HG02759 (cell line): ENCODE data around the gene TENM4.

Experiments used
- ATAC-seq: cut with Tn5 transposase; IDR thresholded peaks from one replicate; pipeline ENCODE4 v1.9.1; 2021; ENCODE audit warnings: mild to moderate bottlenecking, moderate library complexity; ENCODE audit not compliant: unreplicated experiment

TENM4 gene

GRCh38 chr11:79352349-79352703 is 88.5 kb downstream of the TENM4 start:
- no peak for ATAC-seq

- no peak for ATAC-seq
Observed at GRCh38 chr11:79348976-79349682, 91.7 kb downstream of the TENM4 start.

- no peak for ATAC-seq
Observed at GRCh38 chr11:79346021-79346420, 94.8 kb downstream of the TENM4 start.

- no peak for ATAC-seq
Observed at GRCh38 chr11:79344753-79345294, 96.0 kb downstream of the TENM4 start.

GRCh38 chr11:79342686-79343085 is 98.1 kb downstream of the TENM4 start:
- ATAC-seq: no peak

GRCh38 chr11:79342236-79342635 is 98.6 kb downstream of the TENM4 start:
- ATAC-seq: no peak

GRCh38 chr11:79340535-79340934 is 100.3 kb downstream of the TENM4 start:
- ATAC-seq: no peak

GRCh38 chr11:79336797-79337517 is 103.9 kb downstream of the TENM4 start:
- no peak for ATAC-seq

- no peak for ATAC-seq
Observed at GRCh38 chr11:79335681-79336080, 105.1 kb downstream of the TENM4 start.

- ATAC-seq: no peak
Observed at GRCh38 chr11:79333355-79333754, 107.5 kb downstream of the TENM4 start.

- ATAC-seq: no peak
Observed at GRCh38 chr11:79332017-79332416, 108.8 kb downstream of the TENM4 start.

- no peak for ATAC-seq
Observed at GRCh38 chr11:79331203-79331901, 109.5 kb downstream of the TENM4 start.

GRCh38 chr11:79330651-79331050 is 110.2 kb downstream of the TENM4 start:
- ATAC-seq: no peak

- ATAC-seq: no peak
Observed at GRCh38 chr11:79329561-79329960, 111.3 kb downstream of the TENM4 start.

GRCh38 chr11:79328402-79328801 is 112.4 kb downstream of the TENM4 start:
- no peak for ATAC-seq

GRCh38 chr11:79325851-79326250 is 115.0 kb downstream of the TENM4 start:
- ATAC-seq: no peak

- ATAC-seq: no peak
Observed at GRCh38 chr11:79321263-79321662, 119.6 kb downstream of the TENM4 start.

GRCh38 chr11:79314906-79315689 is 125.7 kb downstream of the TENM4 start:
- ATAC-seq: no peak

- ATAC-seq: no peak
Observed at GRCh38 chr11:79313530-79313913, 127.3 kb downstream of the TENM4 start.

- ATAC-seq: no peak
Observed at GRCh38 chr11:79312617-79313529, 128.0 kb downstream of the TENM4 start.
